Measurements from ENCODE around the gene VPS18. TPM values are rescaled to one million over a fixed set of nuclear protein-coding genes. Genes with fewer than 3 reads are reported as not detected.

VPS18 gene
- total and polyA plus RNA-seq, 4 donors = 16.1 to 31.5 (median 21.1) TPM

DNA sequence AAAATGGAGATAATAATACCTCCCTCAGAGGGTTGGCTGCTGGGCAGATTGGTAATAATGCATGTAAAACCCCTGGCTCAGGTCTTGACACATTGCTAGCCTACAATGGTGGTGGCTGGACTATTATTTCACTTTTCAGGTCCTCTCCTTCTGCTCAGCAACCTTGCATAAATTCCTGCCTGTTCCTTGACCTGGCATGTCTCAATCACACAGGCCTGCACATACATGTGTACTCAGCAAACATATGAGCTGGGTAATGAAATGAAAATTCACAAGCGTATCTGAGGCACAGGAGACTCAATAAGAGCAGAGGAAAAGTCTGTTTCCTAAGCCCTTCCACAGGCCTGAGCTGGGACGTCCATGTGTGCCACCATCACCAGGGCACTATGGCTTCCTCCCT, 17.4 kb downstream of the VPS18 start:
- TF ChIP-seq, protein P1, sequence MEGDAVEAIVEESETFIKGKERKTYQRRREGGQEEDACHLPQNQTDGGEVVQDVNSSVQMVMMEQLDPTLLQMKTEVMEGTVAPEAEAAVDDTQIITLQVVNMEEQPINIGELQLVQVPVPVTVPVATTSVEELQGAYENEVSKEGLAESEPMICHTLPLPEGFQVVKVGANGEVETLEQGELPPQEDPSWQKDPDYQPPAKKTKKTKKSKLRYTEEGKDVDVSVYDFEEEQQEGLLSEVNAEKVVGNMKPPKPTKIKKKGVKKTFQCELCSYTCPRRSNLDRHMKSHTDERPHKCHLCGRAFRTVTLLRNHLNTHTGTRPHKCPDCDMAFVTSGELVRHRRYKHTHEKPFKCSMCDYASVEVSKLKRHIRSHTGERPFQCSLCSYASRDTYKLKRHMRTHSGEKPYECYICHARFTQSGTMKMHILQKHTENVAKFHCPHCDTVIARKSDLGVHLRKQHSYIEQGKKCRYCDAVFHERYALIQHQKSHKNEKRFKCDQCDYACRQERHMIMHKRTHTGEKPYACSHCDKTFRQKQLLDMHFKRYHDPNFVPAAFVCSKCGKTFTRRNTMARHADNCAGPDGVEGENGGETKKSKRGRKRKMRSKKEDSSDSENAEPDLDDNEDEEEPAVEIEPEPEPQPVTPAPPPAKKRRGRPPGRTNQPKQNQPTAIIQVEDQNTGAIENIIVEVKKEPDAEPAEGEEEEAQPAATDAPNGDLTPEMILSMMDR (IDR thresholded peaks at IDR 0.05; ENCODE audit: control extremely low read depth, extremely low read depth) = no peak
- Histone ChIP-seq H3K9me3 (ENCODE audit: control insufficient read depth in 4 of 4, insufficient read depth in 3 of 4, low read length in 3 of 4) (no peaks in the 10 kb centered on the region), H3K36me3 (ENCODE audit: control insufficient read depth in 4 of 4, insufficient read depth in 4 of 4, low read length in 4 of 4) (no peaks in the 10 kb centered on the region), H3K9ac (ENCODE audit: insufficient read depth in 1 of 2, low read length in 2 of 2) (no peak overlapping the region), H3K27ac (ENCODE audit: low read depth in 1 of 2, low read length in 1 of 2) (no peak overlapping the region), H3K4me1 (ENCODE audit: control insufficient read depth in 5 of 5, insufficient read depth in 5 of 5, low read length in 5 of 5) (peaks cover 0 to 41% (median 35%) of the 10 kb centered on the region in 5 donors), H3K4me3 (no peak overlapping the region), H3K27me3 (ENCODE audit: control insufficient read depth in 3 of 3, insufficient read depth in 3 of 3, low read length in 2 of 3) (no peaks in the 10 kb centered on the region)
- no peak for ATAC-seq (ENCODE audit: insufficient read depth, low FRiP score)
- WGBS, 2 donors = 79 to 83% methylated on average over 2 of the region's 2 CpGs
- DNase-seq = no peak

DNA sequence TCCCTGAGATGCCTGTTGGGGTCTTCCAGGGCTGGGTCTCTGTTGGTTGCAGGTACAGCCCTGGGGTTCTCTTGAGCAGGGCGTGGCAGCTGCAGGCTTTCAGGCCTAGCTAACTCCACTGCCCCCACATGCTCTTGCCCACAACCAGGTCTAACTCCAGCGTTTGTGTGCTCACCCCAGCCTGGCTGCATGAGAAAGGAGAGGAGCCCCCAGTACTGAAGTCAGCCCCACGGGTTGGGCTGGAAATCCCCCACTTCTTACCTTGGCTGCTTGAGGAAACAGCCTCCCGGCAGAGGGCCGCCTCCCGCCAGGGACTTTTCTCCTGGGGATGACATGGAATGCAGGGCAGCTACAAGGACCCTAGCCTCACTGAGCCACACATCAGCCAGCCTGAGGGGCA, 18.2 kb downstream of the VPS18 start:
- ATAC-seq (ENCODE audit: insufficient read depth, low FRiP score) (no peak), DNase-seq (no peak)
- Histone ChIP-seq H3K9ac (ENCODE audit: insufficient read depth in 1 of 2, low read length in 2 of 2) (no peak overlapping the region), H3K4me1 (ENCODE audit: control insufficient read depth in 5 of 5, insufficient read depth in 5 of 5, low read length in 5 of 5) (peaks cover 0 to 33% (median 29%) of the 10 kb centered on the region in 5 donors), H3K27me3 (ENCODE audit: control insufficient read depth in 3 of 3, insufficient read depth in 3 of 3, low read length in 2 of 3) (no peaks in the 10 kb centered on the region), H3K9me3 (ENCODE audit: control insufficient read depth in 4 of 4, insufficient read depth in 3 of 4, low read length in 3 of 4) (no peaks in the 10 kb centered on the region), H3K36me3 (ENCODE audit: control insufficient read depth in 4 of 4, insufficient read depth in 4 of 4, low read length in 4 of 4) (no peaks in the 10 kb centered on the region), H3K27ac (ENCODE audit: low read depth in 1 of 2, low read length in 1 of 2) (no peak overlapping the region), H3K4me3 (no peak overlapping the region)
- TF ChIP-seq, protein P1 (IDR thresholded peaks at IDR 0.05; ENCODE audit: control extremely low read depth, extremely low read depth) = no peak
- 59 to 74% methylated on average over 6 of the region's 6 CpGs for WGBS, 2 donors

DNA sequence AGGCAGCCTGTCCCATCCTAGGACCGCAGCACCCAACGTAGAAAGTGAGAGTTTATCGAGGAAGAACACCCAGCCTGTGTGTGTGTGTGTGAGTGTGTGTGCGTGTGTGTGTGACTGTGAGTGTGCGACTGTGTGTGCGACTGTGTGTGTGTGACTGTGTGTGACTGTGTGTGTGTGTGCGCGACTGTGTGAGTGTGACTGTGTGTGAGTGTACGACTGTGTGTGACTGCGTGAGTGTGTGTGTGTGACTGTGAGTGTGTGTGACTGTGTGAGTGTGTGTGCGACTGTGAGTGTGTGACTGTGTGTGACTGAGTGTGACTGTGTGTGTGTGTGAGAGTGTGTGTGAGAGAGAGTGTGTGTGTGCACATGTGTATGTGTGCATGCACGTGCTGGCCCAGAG, 19.8 kb downstream of the VPS18 start:
- no peak overlapping the region for H3K9ac ChIP-seq (ENCODE audit: insufficient read depth in 1 of 2, low read length in 2 of 2)
- DNase-seq = no peak
- no peak overlapping the region for H3K4me3 ChIP-seq
- H3K4me1 ChIP-seq (ENCODE audit: control insufficient read depth in 5 of 5, insufficient read depth in 5 of 5, low read length in 5 of 5) = peaks cover 0 to 42% (median 21%) of the 10 kb centered on the region in 5 donors
- H3K27ac ChIP-seq (ENCODE audit: low read depth in 1 of 2, low read length in 1 of 2) = peak overlapping the region in 1 of 2 donors; percentile 77
- H3K27me3 ChIP-seq (ENCODE audit: control insufficient read depth in 3 of 3, insufficient read depth in 3 of 3, low read length in 2 of 3) = no peaks in the 10 kb centered on the region
- H3K9me3 ChIP-seq (ENCODE audit: control insufficient read depth in 4 of 4, insufficient read depth in 3 of 4, low read length in 3 of 4) = no peaks in the 10 kb centered on the region
- H3K36me3 ChIP-seq (ENCODE audit: control insufficient read depth in 4 of 4, insufficient read depth in 4 of 4, low read length in 4 of 4) = no peaks in the 10 kb centered on the region
- ATAC-seq (ENCODE audit: insufficient read depth, low FRiP score) = no peak
- TF ChIP-seq, protein P1 (IDR thresholded peaks at IDR 0.05; ENCODE audit: control extremely low read depth, extremely low read depth) = no peak
- WGBS, 2 donors = 92 to 96% methylated on average over 12 of the region's 12 CpGs

DNA sequence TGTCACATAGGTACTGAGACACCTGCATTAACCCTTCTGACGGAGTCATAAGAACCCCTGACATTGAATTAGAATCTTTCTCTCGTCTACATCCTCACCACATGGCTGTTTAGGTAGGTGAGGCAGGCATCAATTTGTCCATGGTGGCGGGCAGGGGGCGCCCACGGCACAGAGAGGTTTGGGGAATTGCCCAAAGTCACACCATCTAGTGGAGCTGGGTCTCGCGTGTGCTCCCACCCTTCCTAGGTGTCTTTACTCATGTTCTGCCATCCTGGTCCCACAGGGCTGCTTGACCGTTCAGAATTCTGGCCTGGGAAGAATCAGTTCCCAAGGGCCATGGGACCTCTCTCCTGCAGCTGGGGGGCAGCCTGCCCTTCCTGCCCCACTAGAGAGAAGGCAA, 20.2 kb downstream of the VPS18 start:
- H3K4me1 ChIP-seq (ENCODE audit: control insufficient read depth in 5 of 5, insufficient read depth in 5 of 5, low read length in 5 of 5) = peaks cover 0 to 43% (median 24%) of the 10 kb centered on the region in 5 donors
- ATAC-seq (ENCODE audit: insufficient read depth, low FRiP score) (no peak), DNase-seq (no peak)
- no peak overlapping the region for H3K9ac ChIP-seq (ENCODE audit: insufficient read depth in 1 of 2, low read length in 2 of 2)
- H3K27ac ChIP-seq (ENCODE audit: low read depth in 1 of 2, low read length in 1 of 2) = peak overlapping the region in 1 of 2 donors; percentile 77
- H3K9me3 ChIP-seq (ENCODE audit: control insufficient read depth in 4 of 4, insufficient read depth in 3 of 4, low read length in 3 of 4) = no peaks in the 10 kb centered on the region
- H3K36me3 ChIP-seq (ENCODE audit: control insufficient read depth in 4 of 4, insufficient read depth in 4 of 4, low read length in 4 of 4) = no peaks in the 10 kb centered on the region
- TF ChIP-seq, protein P1 (IDR thresholded peaks at IDR 0.05; ENCODE audit: control extremely low read depth, extremely low read depth) = no peak
- H3K27me3 ChIP-seq (ENCODE audit: control insufficient read depth in 3 of 3, insufficient read depth in 3 of 3, low read length in 2 of 3) = no peaks in the 10 kb centered on the region
- 84 to 89% methylated on average over 8 of the region's 8 CpGs for WGBS, 2 donors
- no peak overlapping the region for H3K4me3 ChIP-seq

Data from lung (tissue), 12 donors.